Upper lobe of right lung (tissue), 1 donor: ENCODE measurements around the gene VWA8. TPM values are rescaled to one million over a fixed set of nuclear protein-coding genes. Genes with fewer than 3 reads are reported as not detected.
A peak's percentile ranks its signal among the peaks of the same experiment; 100 is the strongest.

Source experiments
- ATAC-seq: fragments of 200-7000 bp; cut with Tn5 transposase; one replicate; pipeline ENCODE4 v1.9.1; 2020; ENCODE audit warnings: mild to moderate bottlenecking, moderate library complexity
- DNase-seq: peaks from one replicate; pipeline ENCODE4 v3.0.0-alpha.2; 2020
- H3K27ac ChIP-seq: fragments of 200-600 bp; one replicate; pipeline ENCODE4 v1.8.0; 2022
- H3K27me3 ChIP-seq: fragments of 200-600 bp; one replicate; pipeline ENCODE4 v1.8.0; 2022; ENCODE audit warnings: mild to moderate bottlenecking
- H3K36me3 ChIP-seq: fragments of 200-600 bp; one replicate; pipeline ENCODE4 v1.8.0; 2022
- H3K4me1 ChIP-seq: fragments of 200-600 bp; one replicate; pipeline ENCODE4 v1.8.0; 2022
- H3K4me3 ChIP-seq: fragments of 200-600 bp; one replicate; pipeline ENCODE4 v1.8.0; 2022; ENCODE audit warnings: mild to moderate bottlenecking
- H3K9me3 ChIP-seq: fragments of 200-600 bp; one replicate; pipeline ENCODE4 v1.8.0; 2022
- CTCF ChIP-seq: fragments of 200-600 bp; IDR thresholded peaks from one replicate; pipeline ENCODE4 v1.8.0; 2022; ENCODE audit warnings: antibody characterized with exemption
- intact Hi-C: fragments of 100-400 bp; cut with DNase I; formaldehyde crosslinking; loops from one replicate; pipeline ENCODE4 v1.11.0; 2022
- long read RNA-seq: library from polyadenylated mRNA; unstranded; transcript quantifications from one replicate; pipeline ENCODE4 v2.0.0, GENCODE V29; 2021
- total RNA-seq: library from RNA; stranded (reverse); fragmentation: NEBNext Ultra II Directional; extraction: Animal tissue kit (Norgen Biotek cat#: 25700); gene quantifications from one replicate; pipeline ENCODE4 v1.2.1, GENCODE V29; 2021
- donor health status: DM: no; HTN: yes; CAD: no; lungs with severe emphysema.

Gene VWA8
- total RNA-seq = 20.6 TPM
- long read RNA-seq, full-length matches to known transcripts = 3 of 24 reads
- long read RNA-seq, partial matches to known transcripts = 11 of 24 reads
- long read RNA-seq, other reads (novel, unspliced or antisense) = 10 of 24 reads

- no peaks in the 10 kb centered on the region for H3K36me3 ChIP-seq
- intact Hi-C loops = no loop called here
- no peaks in the 10 kb centered on the region for H3K27me3 ChIP-seq
- no peaks in the 10 kb centered on the region for H3K9me3 ChIP-seq
- H3K27ac ChIP-seq = peak within 1 kb of the TSS; percentile 88
- peaks cover 19% of the 10 kb centered on the region for H3K4me1 ChIP-seq
- no peak for TF ChIP-seq CTCF
- peak; percentile 93 for DNase-seq
- H3K4me3 ChIP-seq = peak within 1 kb of the TSS; percentile 75
- peak; percentile 99 for ATAC-seq
Measured at GRCh38 chr13:41960637-41961465, at the start of gene VWA8. TSS of gene VWA8 (minus strand) at chr13:41961109. CDS start at chr13:41961015, 94 bp downstream.

- no peak for DNase-seq
- H3K27me3 ChIP-seq = no peaks in the 10 kb centered on the region
- intact Hi-C loops = no loop called here
- H3K4me3 ChIP-seq = no peak overlapping the region
- no peaks in the 10 kb centered on the region for H3K4me1 ChIP-seq
- no peaks in the 10 kb centered on the region for H3K9me3 ChIP-seq
- no peak for ATAC-seq
- H3K36me3 ChIP-seq = no peaks in the 10 kb centered on the region
- no peak overlapping the region for H3K27ac ChIP-seq
- no peak for TF ChIP-seq CTCF
Measured at GRCh38 chr13:42009057-42009456, 48.1 kb upstream of the VWA8 start.

- no peak for TF ChIP-seq CTCF
- Histone ChIP-seq H3K27me3 (no peaks in the 10 kb centered on the region), H3K27ac (no peak overlapping the region), H3K36me3 (no peaks in the 10 kb centered on the region), H3K4me1 (no peaks in the 10 kb centered on the region), H3K9me3 (no peaks in the 10 kb centered on the region), H3K4me3 (no peak overlapping the region)
- ATAC-seq (no peak), DNase-seq (no peak)
- intact Hi-C loops = no loop called here
Measured at GRCh38 chr13:42007844-42008243, 46.9 kb upstream of the VWA8 start.

- no peak for TF ChIP-seq CTCF
- H3K27me3 ChIP-seq = no peaks in the 10 kb centered on the region
- H3K4me1 ChIP-seq = no peaks in the 10 kb centered on the region
- no peak overlapping the region for H3K27ac ChIP-seq
- no peaks in the 10 kb centered on the region for H3K9me3 ChIP-seq
- no peak for DNase-seq
- no peak for ATAC-seq
- intact Hi-C loops = no loop called here
- no peak overlapping the region for H3K4me3 ChIP-seq
- H3K36me3 ChIP-seq = no peaks in the 10 kb centered on the region
Measured at GRCh38 chr13:42002066-42002465, 41.2 kb upstream of the VWA8 start.

GRCh38 chr13:42001580-42001979 is 40.7 kb upstream of the VWA8 start:
- Histone ChIP-seq H3K4me1 (no peaks in the 10 kb centered on the region), H3K27ac (no peak overlapping the region), H3K4me3 (no peak overlapping the region), H3K9me3 (no peaks in the 10 kb centered on the region), H3K36me3 (no peaks in the 10 kb centered on the region), H3K27me3 (no peaks in the 10 kb centered on the region)
- DNase-seq (peak; percentile 66), ATAC-seq (peak; percentile 82)
- TF ChIP-seq CTCF = no peak
- intact Hi-C loops = no loop called here
